ENCODE measurements around the gene MFAP3L.

DNA sequence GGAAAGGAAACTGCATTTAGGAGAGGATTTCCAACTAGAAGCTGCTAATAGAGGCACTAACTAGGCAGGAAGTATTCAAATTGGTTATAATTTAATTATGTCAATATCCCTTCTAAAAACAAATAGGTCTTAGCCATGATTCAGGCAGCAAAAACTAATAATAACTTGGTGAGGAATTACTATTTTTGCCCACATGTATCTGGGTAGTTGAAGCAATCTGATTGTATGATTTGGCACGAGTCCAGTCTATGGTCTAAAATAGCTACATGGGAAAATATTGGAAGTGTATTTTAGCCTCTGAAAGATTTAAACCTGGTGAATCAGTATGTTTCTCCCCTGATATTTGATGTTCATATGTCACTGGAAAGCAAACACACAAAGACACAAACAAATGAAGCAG, 62.2 kb downstream of the MFAP3L start:
- TF ChIP-seq, protein P1, sequence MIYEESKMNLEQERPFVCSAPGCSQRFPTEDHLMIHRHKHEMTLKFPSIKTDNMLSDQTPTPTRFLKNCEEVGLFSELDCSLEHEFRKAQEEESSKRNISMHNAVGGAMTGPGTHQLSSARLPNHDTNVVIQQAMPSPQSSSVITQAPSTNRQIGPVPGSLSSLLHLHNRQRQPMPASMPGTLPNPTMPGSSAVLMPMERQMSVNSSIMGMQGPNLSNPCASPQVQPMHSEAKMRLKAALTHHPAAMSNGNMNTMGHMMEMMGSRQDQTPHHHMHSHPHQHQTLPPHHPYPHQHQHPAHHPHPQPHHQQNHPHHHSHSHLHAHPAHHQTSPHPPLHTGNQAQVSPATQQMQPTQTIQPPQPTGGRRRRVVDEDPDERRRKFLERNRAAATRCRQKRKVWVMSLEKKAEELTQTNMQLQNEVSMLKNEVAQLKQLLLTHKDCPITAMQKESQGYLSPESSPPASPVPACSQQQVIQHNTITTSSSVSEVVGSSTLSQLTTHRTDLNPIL (CRISPR knock-in tag; IDR thresholded peaks at IDR 0.05; ENCODE audit: low read depth) = no peak
- TF ChIP-seq TOX (CRISPR knock-in tag; IDR thresholded peaks at IDR 0.05; ENCODE audit: borderline replicate concordance) (no peak), ZFP3 (CRISPR knock-in tag; IDR thresholded peaks at IDR 0.05) (no peak), ZFP30 (CRISPR knock-in tag; IDR thresholded peaks at IDR 0.05) (no peak), ARNTL (CRISPR knock-in tag; IDR thresholded peaks at IDR 0.05; ENCODE audit: borderline replicate concordance, low read depth) (no peak), GLIS3 (CRISPR knock-in tag; IDR thresholded peaks at IDR 0.05) (no peak), SNAI2 (CRISPR knock-in tag; IDR thresholded peaks at IDR 0.05) (no peak), ZNF565 (CRISPR knock-in tag; conservative IDR thresholded peaks at IDR 0.05; ENCODE audit: low read depth) (no peak), PPARA (CRISPR knock-in tag; IDR thresholded peaks at IDR 0.05; ENCODE audit: borderline replicate concordance) (no peak), BACH2 (CRISPR knock-in tag; IDR thresholded peaks at IDR 0.05; ENCODE audit: borderline replicate concordance) (no peak), ZNF70 (CRISPR knock-in tag; IDR thresholded peaks at IDR 0.05) (no peak)
- TF ChIP-seq, protein P2, sequence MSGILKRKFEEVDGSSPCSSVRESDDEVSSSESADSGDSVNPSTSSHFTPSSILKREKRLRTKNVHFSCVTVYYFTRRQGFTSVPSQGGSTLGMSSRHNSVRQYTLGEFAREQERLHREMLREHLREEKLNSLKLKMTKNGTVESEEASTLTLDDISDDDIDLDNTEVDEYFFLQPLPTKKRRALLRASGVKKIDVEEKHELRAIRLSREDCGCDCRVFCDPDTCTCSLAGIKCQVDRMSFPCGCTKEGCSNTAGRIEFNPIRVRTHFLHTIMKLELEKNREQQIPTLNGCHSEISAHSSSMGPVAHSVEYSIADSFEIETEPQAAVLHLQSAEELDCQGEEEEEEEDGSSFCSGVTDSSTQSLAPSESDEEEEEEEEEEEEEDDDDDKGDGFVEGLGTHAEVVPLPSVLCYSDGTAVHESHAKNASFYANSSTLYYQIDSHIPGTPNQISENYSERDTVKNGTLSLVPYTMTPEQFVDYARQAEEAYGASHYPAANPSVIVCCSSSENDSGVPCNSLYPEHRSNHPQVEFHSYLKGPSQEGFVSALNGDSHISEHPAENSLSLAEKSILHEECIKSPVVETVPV (CRISPR knock-in tag; IDR thresholded peaks at IDR 0.05) = no peak
